RWPE1 (cell line): ENCODE data around the gene DIO3.

Experiments used
- CTCF ChIA-PET: fragments of 350-600 bp; sonication (Branson Sonifier 250); formaldehyde crosslinking; extraction: SDS; loops from one replicate; lab custom pipeline; 2021; lab: Yijun Ruan, JAX
- POLR2A ChIA-PET: fragments of 400-600 bp; formaldehyde crosslinking; extraction: SDS; loops from one replicate; lab custom pipeline; 2020; ENCODE audit warnings: antibody characterized with exemption; ENCODE audit not compliant: low non-redundant PET; lab: Yijun Ruan, JAX
- DNase-seq: peaks from one replicate; pipeline ENCODE4 v3.0.0; 2012; ENCODE audit warnings: low spot score
- H3K27ac ChIP-seq: fragments of 450-650 bp; 2 replicates; pipeline ENCODE4 v1.5.1; 2017
- CTCF ChIP-seq: fragments of 450-650 bp; conservative IDR thresholded peaks from 2 replicates; pipeline ENCODE4 v1.5.1; 2017; ENCODE audit warnings: low read depth, mild to moderate bottlenecking

DIO3 gene

GRCh38 chr14:101585211-101585610, 23.9 kb downstream of the DIO3 start:
- no peak for TF ChIP-seq CTCF
- DNase-seq: no peak
- H3K27ac ChIP-seq: no peak overlapping the region
- ChIA-PET CTCF (no interaction called here), POLR2A (no interaction called here)

GRCh38 chr14:101586531-101587430, 25.5 kb downstream of the DIO3 start:
- no peak for DNase-seq
- no peak for TF ChIP-seq CTCF
- POLR2A ChIA-PET: no interaction called here
- no peak overlapping the region for H3K27ac ChIP-seq
- CTCF ChIA-PET: no interaction called here

GRCh38 chr14:101587441-101587911, 26.2 kb downstream of the DIO3 start:
- CTCF ChIA-PET: no interaction called here

GRCh38 chr14:101588286-101588975, 27.1 kb downstream of the DIO3 start:
- ChIA-PET POLR2A (no interaction called here), CTCF (no interaction called here)
- no peak for TF ChIP-seq CTCF
- no peak for DNase-seq
- H3K27ac ChIP-seq: no peak overlapping the region

More at GRCh38 chr14:101587441-101587911, 26.2 kb downstream of the DIO3 start:
- POLR2A ChIA-PET: no interaction called here
- H3K27ac ChIP-seq: no peak overlapping the region
- no peak for TF ChIP-seq CTCF
- no peak for DNase-seq

GRCh38 chr14:101588990-101589389, 27.7 kb downstream of the DIO3 start:
- no peak overlapping the region for H3K27ac ChIP-seq
- ChIA-PET CTCF (no interaction called here), POLR2A (no interaction called here)
- no peak for DNase-seq
- no peak for TF ChIP-seq CTCF

- ChIA-PET POLR2A (no interaction called here), CTCF (no interaction called here)
- no peak overlapping the region for H3K27ac ChIP-seq
- no peak for TF ChIP-seq CTCF
- no peak for DNase-seq
Measured at GRCh38 chr14:101589486-101590015, 28.3 kb downstream of the DIO3 start.
